IMR-90 (cell line): ENCODE results near the gene YJEFN3. TPM values are rescaled to one million over a fixed set of nuclear protein-coding genes. Genes with fewer than 3 reads are reported as not detected.

Experiments used
- ATAC-seq: fragments of 200-7000 bp; cut with Tn5 transposase; 2 replicates; pipeline ENCODE4 v1.9.1; 2020; ENCODE audit warnings: low read depth, mild to moderate bottlenecking, moderate library complexity
- BruUV-seq: library from RNA; stranded (reverse); fragments of 400-500 nt; replicated peaks from 2 replicates; lab custom pipeline; 2021; lab: Mats Ljungman, UMichigan
- CTCF ChIA-PET: fragments of 300-600 bp; formaldehyde crosslinking; extraction: SDS; loops from one replicate; lab custom pipeline; 2021; ENCODE audit warnings: antibody characterized with exemption; lab: Yijun Ruan, JAX
- POLR2A ChIA-PET: fragments of 300-600 bp; sonication (Branson Sonifier 250); formaldehyde crosslinking; loops from one replicate; lab custom pipeline; 2022; ENCODE audit warnings: antibody characterized with exemption; ENCODE audit not compliant: unreplicated experiment; lab: Charles Lee
- DNase-seq: peaks from one replicate; pipeline ENCODE4 v3.0.0; 2013
- H2AFZ ChIP-seq: replicated peaks from 2 replicates; pipeline ENCODE3; 2013; ENCODE audit warnings: low read length, mild to moderate bottlenecking; ENCODE audit not compliant: poor library complexity
- H2AK5ac ChIP-seq: 2 replicates; pipeline ENCODE4 v1.6.1; 2013; ENCODE audit warnings: low read depth, low read length, inconsistent platforms
- H2AK9ac ChIP-seq: replicated peaks from 2 replicates; pipeline ENCODE3; 2013; ENCODE audit warnings: mild to moderate bottlenecking, low read depth, low read length, moderate library complexity; ENCODE audit not compliant: poor library complexity
- H2BK120ac ChIP-seq: 2 replicates; pipeline ENCODE4 v1.6.1; 2013; ENCODE audit warnings: low read depth, low read length, inconsistent platforms
- H2BK15ac ChIP-seq: 3 replicates; pipeline ENCODE4 v1.6.1; 2013; ENCODE audit warnings: low read depth, low read length, inconsistent platforms
- H2BK20ac ChIP-seq: 2 replicates; pipeline ENCODE4 v1.6.1; 2013; ENCODE audit warnings: low read depth, mild to moderate bottlenecking, inconsistent platforms, low read length, moderate library complexity
- H2BK5ac ChIP-seq: 2 replicates; pipeline ENCODE4 v1.6.1; 2013; ENCODE audit warnings: mild to moderate bottlenecking, low read depth, low read length, inconsistent platforms; ENCODE audit not compliant: poor library complexity, severe bottlenecking
- H3K14ac ChIP-seq: replicated peaks from 2 replicates; pipeline ENCODE4 v1.6.1; 2013; ENCODE audit warnings: low read depth, low read length, inconsistent platforms
- H3K18ac ChIP-seq: 2 replicates; pipeline ENCODE4 v1.6.1; 2013; ENCODE audit warnings: low read depth, low read length, control low read depth
- H3K23ac ChIP-seq: 2 replicates; pipeline ENCODE4 v1.6.1; 2013; ENCODE audit warnings: low read depth, low read length, inconsistent platforms
- H3K27ac ChIP-seq: 2 replicates; pipeline ENCODE4 v1.5.1; 2013; ENCODE audit warnings: mild to moderate bottlenecking, control low read depth, low read length; ENCODE audit not compliant: insufficient read depth
- H3K27me3 ChIP-seq: 2 replicates; pipeline ENCODE4 v1.6.1; 2013; ENCODE audit warnings: low read length; ENCODE audit not compliant: control insufficient read depth, insufficient read depth
- H3K36me3 ChIP-seq: 2 replicates; pipeline ENCODE4 v1.6.1; 2013; ENCODE audit warnings: low read length, mixed read lengths; ENCODE audit not compliant: control insufficient read depth, insufficient read depth
- H3K4ac ChIP-seq: 2 replicates; pipeline ENCODE4 v1.6.1; 2013; ENCODE audit warnings: low read depth, low read length, inconsistent platforms
- H3K4me1 ChIP-seq: 2 replicates; pipeline ENCODE4 v1.6.1; 2013; ENCODE audit warnings: low read length, mixed read lengths; ENCODE audit not compliant: control insufficient read depth, insufficient read depth
- H3K4me2 ChIP-seq: 2 replicates; pipeline ENCODE4 v1.6.1; 2013; ENCODE audit warnings: low read depth, mild to moderate bottlenecking, control low read depth, low read length, moderate library complexity
- H3K4me3 ChIP-seq: 2 replicates; pipeline ENCODE4 v1.5.1; 2013; ENCODE audit warnings: low read depth, mild to moderate bottlenecking, control low read depth, low read length, moderate library complexity; ENCODE audit not compliant: insufficient read depth
- H3K56ac ChIP-seq: 2 replicates; pipeline ENCODE4 v1.6.1; 2013; ENCODE audit warnings: low read length, inconsistent platforms; ENCODE audit not compliant: insufficient read depth; ENCODE audit errors: extremely low read depth
- H3K79me1 ChIP-seq, 2 experiments: 2 replicates each; pipeline ENCODE4 v1.6.1; 2013; ENCODE audit warnings: low read length in 2 of 2, inconsistent platforms in 1 of 2, low read depth in 1 of 2
- H3K9ac ChIP-seq: 2 replicates; pipeline ENCODE4 v1.6.1; 2013; ENCODE audit warnings: low read depth, low read length, control low read depth
- H3K9me1 ChIP-seq: 2 replicates; pipeline ENCODE4 v1.6.1; 2013; ENCODE audit warnings: low read length, inconsistent platforms; ENCODE audit not compliant: insufficient read depth
- H3K9me3 ChIP-seq: 2 replicates; pipeline ENCODE4 v1.6.1; 2013; ENCODE audit warnings: low read length; ENCODE audit not compliant: control insufficient read depth, insufficient read depth
- H4K20me1 ChIP-seq: 2 replicates; pipeline ENCODE4 v1.6.1; 2013; ENCODE audit warnings: low read length, inconsistent platforms; ENCODE audit not compliant: insufficient read depth
- H4K5ac ChIP-seq: 2 replicates; pipeline ENCODE4 v1.6.1; 2013; ENCODE audit warnings: mild to moderate bottlenecking, low read depth, low read length, control low read depth
- H4K8ac ChIP-seq, 2 experiments: 2 replicates each; pipeline ENCODE4 v1.6.1; 2013; ENCODE audit warnings: low read depth in 2 of 2, low read length in 2 of 2, control low read depth in 1 of 2, inconsistent platforms in 1 of 2
- H4K91ac ChIP-seq: 2 replicates; pipeline ENCODE4 v1.6.1; 2013; ENCODE audit warnings: low read depth, low read length, inconsistent platforms; ENCODE audit not compliant: insufficient read depth
- BHLHE40 ChIP-seq: fragments of 150-350 bp; IDR thresholded peaks from 2 replicates; pipeline ENCODE4 v1.6.1; 2016; ENCODE audit warnings: mild to moderate bottlenecking, low read depth, low read length
- CEBPB ChIP-seq: IDR thresholded peaks from 2 replicates; pipeline ENCODE4 v1.6.1; 2012; ENCODE audit warnings: low read depth, low read length, improper control_type of control experiment
- CTCF ChIP-seq: conservative IDR thresholded peaks from 2 replicates; pipeline ENCODE4 v1.5.1; 2012; ENCODE audit warnings: mild to moderate bottlenecking, low read depth, low read length, improper control_type of control experiment
- MXI1 ChIP-seq: IDR thresholded peaks from 2 replicates; pipeline ENCODE4 v1.6.1; 2012; ENCODE audit warnings: low read depth, mild to moderate bottlenecking, low read length, moderate library complexity, borderline replicate concordance
- RCOR1 ChIP-seq: IDR thresholded peaks from 2 replicates; pipeline ENCODE4 v1.6.1; 2012; ENCODE audit warnings: mild to moderate bottlenecking, low read length, improper control_type of control experiment; ENCODE audit not compliant: insufficient replicate concordance
- RFX5 ChIP-seq: IDR thresholded peaks from 2 replicates; pipeline ENCODE4 v1.8.0; 2012; ENCODE audit warnings: low read depth, mild to moderate bottlenecking, low read length, moderate library complexity
- WGBS, 2 experiments: methylation state at CpG; one replicate each; pipeline versions ENCODE4 v1.1.5 to v1.1.7; 2013; ENCODE audit warnings: missing lambda C conversion rate in 2 of 2; ENCODE audit not compliant: insufficient read length in 1 of 2; ENCODE audit errors: extremely low coverage in 2 of 2; 5-methylcytosine and 5-hydroxymethylcytosine counted together
- dilution Hi-C: fragments of 300-500 bp; cut with HindIII; formaldehyde crosslinking; loops from one replicate; pipeline ENCODE4 v1.14.3; 2018; ENCODE audit warnings: low sequenced_read_pairs; ENCODE audit not compliant: unreplicated experiment
- in situ Hi-C: fragments of 300-500 bp; cut with MboI; formaldehyde crosslinking; loops from 3 replicates; pipeline ENCODE4 v1.14.3; 2019; ENCODE audit warnings: low sequenced_read_pairs, inconsistent platforms, mixed read lengths
- intact Hi-C: fragments of 100-400 bp; cut with micrococcal nuclease; formaldehyde crosslinking; loops from 2 replicates; pipeline ENCODE4 v1.10.0; 2022
- polyA plus RNA-seq, 3 experiments: library from polyadenylated mRNA; depleted of rRNA; stranded (reverse); fragments of >200 nt; gene quantifications; 2 replicates each; pipeline ENCODE4 v1.2.3, GENCODE V29; 2012; ENCODE audit warnings: low replicate concordance in 1 of 3
- total RNA-seq: library from RNA; depleted of rRNA; stranded (reverse); fragments of >200 nt; gene quantifications from 2 replicates; pipeline ENCODE4 v1.2.3, GENCODE V29; 2012
- TF ChIP-seq, protein P1 (sequence below): fragments of 150-350 bp; IDR thresholded peaks from 2 replicates; pipeline ENCODE4 v1.6.1; 2016; ENCODE audit warnings: low read depth, mild to moderate bottlenecking, low read length, moderate library complexity, borderline replicate concordance

Gene YJEFN3
- total and polyA plus RNA-seq, 2 of the 4 experiments (the other 2 are of a cell fraction) = 0.72 to 4.0 TPM

DNA sequence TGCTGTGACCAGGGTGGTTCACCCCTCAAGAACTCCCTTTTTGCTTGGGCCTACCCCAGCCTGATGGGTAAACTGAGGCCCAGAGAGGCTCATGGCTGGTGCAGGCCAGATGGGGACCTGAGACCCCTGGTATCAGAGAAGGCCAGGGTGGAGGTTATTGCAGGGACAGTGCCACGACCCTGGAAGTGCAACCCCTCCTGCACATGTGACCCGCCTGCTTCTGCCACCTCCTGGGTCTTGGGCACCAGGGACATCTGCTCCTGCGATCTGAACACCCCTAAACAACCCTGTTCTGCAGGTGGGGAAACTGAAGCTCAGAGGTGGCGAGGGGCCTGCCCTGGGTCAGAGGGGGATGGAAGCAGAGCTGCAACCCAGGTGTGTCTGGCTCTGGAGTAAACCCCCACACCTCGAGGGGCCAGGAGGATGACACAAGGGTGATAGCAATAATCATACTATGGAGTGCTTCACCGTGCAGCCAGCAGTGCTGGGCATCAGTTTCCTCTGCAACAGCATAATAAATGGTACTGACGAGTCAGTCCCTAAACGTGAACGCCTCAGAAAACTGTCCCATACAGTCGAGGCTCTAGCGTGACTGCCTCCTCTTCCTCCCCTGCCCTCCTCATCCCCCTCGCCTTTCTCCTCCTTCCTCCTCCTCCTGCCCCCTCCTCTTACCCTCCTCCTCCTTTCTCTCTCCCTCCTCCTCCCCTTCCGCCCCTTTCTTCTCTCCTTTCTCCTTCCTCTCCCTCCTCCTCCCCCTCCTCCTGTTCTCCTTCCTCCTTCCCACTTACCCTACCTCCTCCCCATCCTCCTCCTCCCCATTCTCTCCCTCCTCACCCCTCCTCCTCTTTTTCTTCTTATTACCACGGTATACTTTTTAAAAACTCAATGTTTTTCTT, 4.3 kb downstream of the YJEFN3 start:
- Histone ChIP-seq H3K9me3 (no peaks in the 10 kb centered on the region), H3K27ac (no peak overlapping the region), H2BK5ac (no peak overlapping the region), H3K18ac (no peak overlapping the region), H3K79me1 (no peaks in the 10 kb centered on the region; a peak in 1 of 4 replicates), H3K23ac (no peak overlapping the region), H3K14ac (no peak overlapping the region), H2BK120ac (no peak overlapping the region), H4K8ac (no peak overlapping the region), H2AK5ac (no peak overlapping the region), H3K27me3 (peaks cover 4% of the 10 kb centered on the region; the same call in 1 of the 2 replicates), H3K4me2 (no peak overlapping the region), H3K4me3 (no peak overlapping the region), H3K9me1 (no peaks in the 10 kb centered on the region), H2BK20ac (no peak overlapping the region), H4K20me1 (peaks cover 11% of the 10 kb centered on the region; the same call in 1 of the 2 replicates), H2BK15ac (no peak overlapping the region), H3K4ac (no peak overlapping the region), H3K36me3 (peaks cover 4% of the 10 kb centered on the region; the same call in 1 of the 2 replicates), H4K5ac (no peak overlapping the region), H2AK9ac (no peak overlapping the region), H4K91ac (no peak overlapping the region), H3K56ac (no peak overlapping the region), H3K4me1 (peaks cover 5% of the 10 kb centered on the region), H2AFZ (peak overlapping the region; percentile 38), H3K9ac (no peak overlapping the region)
- intact Hi-C loops = loop anchor here (1.0 kb wide), 1 partner anchor 110 kb away; the partner anchor contains the start of gene GMIP
- POLR2A ChIA-PET = no interaction called here
- WGBS, 2 experiments = 69 to 100% methylated on average over 1 to 9 of the region's 14 CpGs
- dilution Hi-C loops = no loop called here
- no peak for TF ChIP-seq RCOR1
- TF ChIP-seq CEBPB = no peak
- TF ChIP-seq CTCF = no peak
- no peak for TF ChIP-seq RFX5
- TF ChIP-seq MXI1 = no peak
- TF ChIP-seq, protein P1, sequence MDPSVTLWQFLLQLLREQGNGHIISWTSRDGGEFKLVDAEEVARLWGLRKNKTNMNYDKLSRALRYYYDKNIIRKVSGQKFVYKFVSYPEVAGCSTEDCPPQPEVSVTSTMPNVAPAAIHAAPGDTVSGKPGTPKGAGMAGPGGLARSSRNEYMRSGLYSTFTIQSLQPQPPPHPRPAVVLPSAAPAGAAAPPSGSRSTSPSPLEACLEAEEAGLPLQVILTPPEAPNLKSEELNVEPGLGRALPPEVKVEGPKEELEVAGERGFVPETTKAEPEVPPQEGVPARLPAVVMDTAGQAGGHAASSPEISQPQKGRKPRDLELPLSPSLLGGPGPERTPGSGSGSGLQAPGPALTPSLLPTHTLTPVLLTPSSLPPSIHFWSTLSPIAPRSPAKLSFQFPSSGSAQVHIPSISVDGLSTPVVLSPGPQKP = no peak
- no peak for TF ChIP-seq BHLHE40
- CTCF ChIA-PET = interaction anchor here (0.8 to 1.8 kb wide), 6 partner anchors 11 to 111 kb away, joined by 3 to 11 read pairs (median 5); partner anchors contain the start of gene GMIP
- DNase-seq (no peak), ATAC-seq (no peak)
- no TSS peak for BruUV-seq
- in situ Hi-C loops = loop anchor here (25.0 kb wide), 1 partner anchor 429 kb away; no protein-coding TSS in a partner anchor
